Pancreas (tissue), 10 donors: Measurements from ENCODE around the gene MKNK1. TPM values are rescaled to one million over a fixed set of nuclear protein-coding genes. Genes with fewer than 3 reads are reported as not detected.
A peak's percentile ranks its signal among the peaks of the same experiment; 100 is the strongest.

Experiments used
- ATAC-seq, 4 donors: fragments of 200-7000 bp; cut with Tn5 transposase; one replicate each; pipeline versions ENCODE4 v1.8.0 to v1.9.1; 2020; ENCODE audit warnings: mild to moderate bottlenecking in 4 of 4, moderate library complexity in 4 of 4
- DNase-seq, 6 donors: peaks; one replicate each; pipeline ENCODE4 v3.0.0-alpha.2; 2020
- FAIRE-seq: peaks from 2 replicates; lab custom pipeline; 2012; peaks lifted over from hg19 to GRCh38; lab: Jason Lieb, UNC
- H3K27ac ChIP-seq, 4 donors: fragments of 200-600 bp; sonication (generic); 1 replicate in 3 of 4; 2 replicates in 1 of 4; pipeline versions ENCODE4 v1.5.0 to v1.8.0; 2020
- H3K27me3 ChIP-seq, 4 donors: fragments of 200-600 bp; one replicate each; pipeline ENCODE4 v1.8.0; 2021
- H3K36me3 ChIP-seq, 3 donors: fragments of 200-600 bp; sonication (generic) in 1 of 3; one replicate each; pipeline versions ENCODE4 v1.5.0 to v1.8.0; 2020 to 2021
- H3K4me1 ChIP-seq, 3 donors: fragments of 200-600 bp; one replicate each; pipeline ENCODE4 v1.8.0; 2021
- H3K4me3 ChIP-seq, 4 donors: fragments of 200-600 bp; sonication (generic) in 2 of 4; one replicate each; pipeline versions ENCODE4 v1.5.0 to v1.8.0; 2020 to 2021
- H3K9me3 ChIP-seq, 4 donors: fragments of 200-600 bp; one replicate each; pipeline ENCODE4 v1.8.0; 2021
- WGBS, 2 donors: extraction: QIAGEN DNeasy Blood & Tissue Kit; methylation state at CpG; one replicate each; pipeline ENCODE4 v1.1.7; 2013; 5-methylcytosine and 5-hydroxymethylcytosine counted together
- intact Hi-C, 3 donors: fragments of 100-400 bp; cut with DNase I; formaldehyde crosslinking; loops; one replicate each; pipeline versions ENCODE4 v1.11.1 to v1.14.2; 2022
- polyA plus RNA-seq, 2 donors: library from polyadenylated mRNA; stranded (reverse); fragments of 200-250 nt; gene quantifications; one replicate each; pipeline ENCODE4 v1.2.3, GENCODE V29; 2013
- total RNA-seq, 6 donors: library from RNA; stranded (reverse); fragmentation: NEBNext Ultra II Directional in 4 of 6; extraction: Animal tissue kit (Norgen Biotek cat#: 25700) in 4 of 6; gene quantifications; one replicate each; pipeline versions ENCODE4 v1.2.1 to v1.2.4, GENCODE V29; 2021 to 2023
- TF ChIP-seq, protein P1 (sequence below), 4 donors: fragments of 200-600 bp; sonication (generic) in 3 of 4; IDR thresholded peaks; one replicate each; pipeline versions ENCODE4 v1.5.0 to v1.8.0; 2021; ENCODE audit warnings: antibody characterized with exemption in 4 of 4
- donor health status: healthy with polysubstance abuse.
- donor health status: DM: no; HTN: no; CAD: no; lungs with moderate emphysema.
- donor health status: DM: no; HTN: no; CAD: no.
- donor health status: control.
- donor health status: control.
- donor health status: Bipolar disorder and iron deficiency.
- donor health status: DM: yes; HTN: yes; CAD: no.
- donor health status: DM: no; HTN: no; CAD: no.
- donor health status: DM: no; HTN: no; CAD: no.
- donor health status: DM: yes; HTN: yes; CAD: no.

Gene MKNK1
- total and polyA plus RNA-seq, 8 donors: 44.9 to 172 (median 103) TPM

DNA sequence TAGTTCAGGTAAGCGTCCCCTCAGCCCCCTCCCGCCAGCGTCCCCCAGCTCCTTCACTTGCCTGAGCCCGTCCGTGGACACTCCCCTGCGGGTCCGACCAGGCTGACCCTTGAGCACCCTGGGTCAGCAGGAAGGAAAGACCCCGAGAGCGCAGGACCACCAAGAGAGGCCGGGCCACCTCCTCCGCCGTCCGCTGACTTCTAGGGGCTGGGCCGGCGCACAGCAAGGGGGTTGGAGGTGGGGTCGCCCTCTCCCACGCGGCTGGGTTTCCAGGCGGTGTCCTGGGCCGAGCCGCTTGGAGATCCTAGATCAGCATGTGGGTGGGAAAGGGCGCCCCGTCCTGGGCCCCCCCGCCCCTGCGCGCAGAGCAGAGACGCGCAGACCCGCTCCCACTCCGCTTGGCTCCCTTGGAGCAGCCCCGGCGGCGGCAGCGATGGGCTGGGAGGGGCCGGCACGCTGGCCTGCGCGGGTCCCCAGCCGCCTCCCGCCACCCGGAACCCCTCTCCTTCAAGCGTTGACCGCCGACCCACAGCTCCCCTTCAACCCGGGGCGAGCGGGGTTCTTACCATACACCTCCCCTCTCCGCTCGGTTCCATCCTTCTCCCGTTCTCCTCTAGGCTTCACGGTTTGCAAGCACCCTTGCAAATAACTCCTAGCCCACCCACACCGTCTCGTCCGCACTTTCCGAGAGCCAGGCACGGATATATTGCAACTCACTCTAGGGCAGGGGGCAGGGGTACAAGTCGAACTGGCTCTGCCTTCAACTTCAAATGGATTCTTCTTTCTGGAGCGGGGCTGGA is 60.1 kb downstream of the MKNK1 start:
- 17 to 23% methylated on average over 43 to 58 of the region's 58 CpGs for WGBS, 2 donors
- no peak overlapping the region for H3K4me3 ChIP-seq
- TF ChIP-seq, protein P1, sequence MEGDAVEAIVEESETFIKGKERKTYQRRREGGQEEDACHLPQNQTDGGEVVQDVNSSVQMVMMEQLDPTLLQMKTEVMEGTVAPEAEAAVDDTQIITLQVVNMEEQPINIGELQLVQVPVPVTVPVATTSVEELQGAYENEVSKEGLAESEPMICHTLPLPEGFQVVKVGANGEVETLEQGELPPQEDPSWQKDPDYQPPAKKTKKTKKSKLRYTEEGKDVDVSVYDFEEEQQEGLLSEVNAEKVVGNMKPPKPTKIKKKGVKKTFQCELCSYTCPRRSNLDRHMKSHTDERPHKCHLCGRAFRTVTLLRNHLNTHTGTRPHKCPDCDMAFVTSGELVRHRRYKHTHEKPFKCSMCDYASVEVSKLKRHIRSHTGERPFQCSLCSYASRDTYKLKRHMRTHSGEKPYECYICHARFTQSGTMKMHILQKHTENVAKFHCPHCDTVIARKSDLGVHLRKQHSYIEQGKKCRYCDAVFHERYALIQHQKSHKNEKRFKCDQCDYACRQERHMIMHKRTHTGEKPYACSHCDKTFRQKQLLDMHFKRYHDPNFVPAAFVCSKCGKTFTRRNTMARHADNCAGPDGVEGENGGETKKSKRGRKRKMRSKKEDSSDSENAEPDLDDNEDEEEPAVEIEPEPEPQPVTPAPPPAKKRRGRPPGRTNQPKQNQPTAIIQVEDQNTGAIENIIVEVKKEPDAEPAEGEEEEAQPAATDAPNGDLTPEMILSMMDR (IDR thresholded peaks at IDR 0.05): no peak
- DNase-seq (peak in 1 of 6 donors; percentile 47), FAIRE-seq (no peak), ATAC-seq (no peak)
- H3K4me1 ChIP-seq: no peaks in the 10 kb centered on the region
- no peaks in the 10 kb centered on the region for H3K36me3 ChIP-seq
- intact Hi-C loops: loop anchor here in 1 of 3 donors (10.0 kb wide), 1 partner anchor 181 kb away; no protein-coding TSS in a partner anchor
- H3K27ac ChIP-seq: no peak overlapping the region
- H3K9me3 ChIP-seq: no peaks in the 10 kb centered on the region
- no peaks in the 10 kb centered on the region for H3K27me3 ChIP-seq

DNA sequence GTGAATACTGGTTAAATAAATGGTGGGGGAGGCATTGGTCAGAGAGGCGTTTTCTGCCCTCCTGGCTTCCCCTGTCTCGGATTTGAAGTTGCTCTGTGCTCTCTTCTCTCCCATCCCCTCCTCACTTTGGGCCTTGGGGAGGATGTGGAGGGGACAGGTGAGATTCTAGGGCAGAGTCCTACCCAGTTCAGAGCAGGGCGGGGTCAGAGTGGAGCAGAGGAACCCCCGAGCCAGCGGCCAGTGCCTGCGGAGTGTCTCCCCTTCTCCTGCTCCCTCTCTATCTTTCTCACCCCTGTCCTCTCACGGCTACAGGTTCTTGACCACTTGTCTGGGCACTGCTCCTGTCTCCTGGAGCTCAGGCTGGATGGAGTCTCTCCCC is 60.7 kb downstream of the MKNK1 start:
- DNase-seq (no peak), ATAC-seq (no peak), FAIRE-seq (no peak)
- no peak overlapping the region for H3K4me3 ChIP-seq
- TF ChIP-seq, protein P1 (IDR thresholded peaks at IDR 0.05): no peak
- intact Hi-C loops: loop anchor here in 1 of 3 donors (10.0 kb wide), 1 partner anchor 181 kb away; no protein-coding TSS in a partner anchor
- no peaks in the 10 kb centered on the region for H3K27me3 ChIP-seq
- H3K4me1 ChIP-seq: no peaks in the 10 kb centered on the region
- 68 to 75% methylated on average over 6 to 7 of the region's 7 CpGs for WGBS, 2 donors
- no peaks in the 10 kb centered on the region for H3K9me3 ChIP-seq
- H3K36me3 ChIP-seq: no peaks in the 10 kb centered on the region
- no peak overlapping the region for H3K27ac ChIP-seq

DNA sequence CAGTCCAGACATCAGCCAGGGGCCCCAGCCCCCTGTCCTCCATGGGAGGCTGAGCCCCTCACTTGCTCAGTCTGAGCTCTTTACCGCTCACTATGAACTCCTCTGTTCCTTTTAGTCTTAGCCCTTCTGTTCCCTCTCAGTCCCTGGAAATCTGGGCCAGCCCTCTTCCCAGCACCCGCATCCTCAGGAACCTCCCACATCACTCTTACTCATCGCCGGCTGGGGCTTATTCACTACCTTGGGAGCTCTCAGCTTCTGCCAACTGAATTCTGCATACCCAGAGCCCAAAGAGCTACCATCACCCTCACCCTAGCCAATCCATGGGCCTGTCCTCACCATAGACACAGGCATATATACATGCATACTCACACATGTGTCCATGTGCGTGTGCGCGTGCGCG is 64.1 kb downstream of the MKNK1 start:
- TF ChIP-seq, protein P1 (IDR thresholded peaks at IDR 0.05): no peak
- WGBS, 2 donors: 79 to 85% methylated on average over 9 of the region's 9 CpGs
- H3K27me3 ChIP-seq: no peaks in the 10 kb centered on the region
- no peaks in the 10 kb centered on the region for H3K9me3 ChIP-seq
- DNase-seq (no peak), FAIRE-seq (no peak), ATAC-seq (peak in 2 of 4 donors; percentile 28)
- no peak overlapping the region for H3K4me3 ChIP-seq
- H3K4me1 ChIP-seq: no peaks in the 10 kb centered on the region
- no peaks in the 10 kb centered on the region for H3K36me3 ChIP-seq
- H3K27ac ChIP-seq: no peak overlapping the region
- intact Hi-C loops: loop anchor here in 1 of 3 donors (10.0 kb wide), 1 partner anchor 185 kb away; no protein-coding TSS in a partner anchor

DNA sequence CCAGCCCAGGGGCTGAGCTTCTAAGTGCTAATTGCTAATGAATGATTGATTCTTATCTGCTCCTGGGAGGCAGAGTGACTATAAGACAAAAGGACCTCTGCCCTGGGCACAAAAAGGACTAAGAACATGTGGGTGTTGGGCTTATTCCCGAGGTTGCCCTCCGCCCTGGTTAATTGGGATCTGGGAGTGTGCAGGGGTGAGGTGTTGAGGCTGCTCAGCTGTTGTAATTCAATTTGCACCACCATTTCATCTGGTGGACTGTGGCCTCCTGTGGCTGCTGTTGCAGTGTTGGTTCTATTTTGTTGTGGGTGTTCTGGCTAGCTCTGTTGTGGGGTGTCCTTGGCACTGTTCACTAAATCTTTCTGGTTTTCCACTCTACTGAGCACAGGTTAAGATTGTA is 65.9 kb downstream of the MKNK1 start:
- Histone ChIP-seq H3K9me3 (no peaks in the 10 kb centered on the region), H3K27me3 (no peaks in the 10 kb centered on the region), H3K36me3 (no peaks in the 10 kb centered on the region), H3K4me3 (no peak overlapping the region), H3K27ac (no peak overlapping the region), H3K4me1 (peaks cover 0 to 3% (median 0%) of the 10 kb centered on the region in 3 donors)
- TF ChIP-seq, protein P1 (IDR thresholded peaks at IDR 0.05): no peak
- DNase-seq (peak in 1 of 6 donors; percentile 6), ATAC-seq (no peak), FAIRE-seq (no peak)
- 80 to 83% methylated on average over 2 of the region's 2 CpGs for WGBS, 2 donors
- intact Hi-C loops: no loop called here

DNA sequence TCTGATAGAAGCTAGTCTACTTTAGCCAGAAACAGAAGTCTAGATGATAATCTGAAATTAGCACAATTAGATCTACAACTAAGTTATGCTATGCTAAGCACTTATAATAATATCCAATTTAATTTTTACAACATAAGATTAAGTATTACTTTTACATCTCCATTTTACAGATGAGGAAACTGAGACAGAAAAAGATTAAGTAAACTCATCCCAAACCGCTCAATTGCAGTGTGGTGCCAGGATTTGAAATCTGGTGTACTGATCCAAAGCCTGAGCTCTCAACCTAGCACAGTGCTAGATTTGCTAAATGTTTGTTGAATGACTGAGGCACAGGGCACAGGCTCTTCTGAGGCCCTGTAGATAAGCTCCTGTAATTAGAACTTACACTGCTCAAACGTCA is 66.4 kb downstream of the MKNK1 start:
- Histone ChIP-seq H3K4me3 (no peak overlapping the region), H3K36me3 (no peaks in the 10 kb centered on the region), H3K4me1 (peaks cover 0 to 3% (median 0%) of the 10 kb centered on the region in 3 donors), H3K9me3 (no peaks in the 10 kb centered on the region), H3K27ac (no peak overlapping the region), H3K27me3 (no peaks in the 10 kb centered on the region)
- DNase-seq: no peak
- TF ChIP-seq, protein P1 (IDR thresholded peaks at IDR 0.05): no peak
- no peak for ATAC-seq
- FAIRE-seq: no peak
- WGBS, 2 donors: 79 to 89% methylated on average over 2 of the region's 2 CpGs
- intact Hi-C loops: no loop called here
